HK-2 (cell line): Measurements from ENCODE around the gene HAUS8.
A peak's percentile ranks its signal among the peaks of the same experiment; 100 is the strongest.
"Not testable (repeated sequence)": the region's sequence is repeated elsewhere in the genome, so short reads cannot be mapped to it uniquely, and the experiment has no call there.

ENCODE experiments used
- DNase-seq: peaks from one replicate; pipeline ENCODE4 v3.0.0-alpha.2; 2018; ENCODE audit not compliant: unreplicated experiment

The HAUS8 gene

GRCh38 chr19:17101686-17102628 lies 26.7 kb upstream of the HAUS8 start:
- no peak for DNase-seq

GRCh38 chr19:17098326-17098725 lies 23.1 kb upstream of the HAUS8 start:
- DNase-seq: no peak

DNA sequence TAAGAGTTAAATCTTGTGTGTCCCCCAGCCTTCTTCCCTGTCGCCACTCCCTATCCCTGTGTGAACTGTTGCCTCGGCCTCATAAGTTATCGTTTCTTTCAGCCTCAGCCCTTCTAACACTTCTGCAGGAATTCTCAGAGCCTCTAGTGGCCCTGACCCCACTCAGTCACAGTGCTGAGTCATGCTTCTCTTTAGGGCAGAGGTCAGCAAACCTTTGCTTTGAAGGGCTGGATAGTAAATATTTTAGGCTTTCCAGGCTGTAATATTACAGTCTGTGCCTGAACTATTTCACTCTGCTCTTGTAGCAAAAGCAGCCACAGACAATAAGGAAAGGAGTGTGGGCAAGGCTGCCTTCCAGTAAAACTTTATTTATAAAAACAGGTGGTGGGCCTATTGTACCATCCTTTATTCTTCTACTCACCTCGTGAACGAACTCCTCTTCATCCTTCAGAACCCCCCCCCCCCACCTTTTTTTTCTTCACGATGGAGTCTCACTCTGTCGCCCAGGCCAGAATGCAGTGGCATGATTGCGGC lies 22.4 kb upstream of the HAUS8 start:
- DNase-seq: no peak

DNA sequence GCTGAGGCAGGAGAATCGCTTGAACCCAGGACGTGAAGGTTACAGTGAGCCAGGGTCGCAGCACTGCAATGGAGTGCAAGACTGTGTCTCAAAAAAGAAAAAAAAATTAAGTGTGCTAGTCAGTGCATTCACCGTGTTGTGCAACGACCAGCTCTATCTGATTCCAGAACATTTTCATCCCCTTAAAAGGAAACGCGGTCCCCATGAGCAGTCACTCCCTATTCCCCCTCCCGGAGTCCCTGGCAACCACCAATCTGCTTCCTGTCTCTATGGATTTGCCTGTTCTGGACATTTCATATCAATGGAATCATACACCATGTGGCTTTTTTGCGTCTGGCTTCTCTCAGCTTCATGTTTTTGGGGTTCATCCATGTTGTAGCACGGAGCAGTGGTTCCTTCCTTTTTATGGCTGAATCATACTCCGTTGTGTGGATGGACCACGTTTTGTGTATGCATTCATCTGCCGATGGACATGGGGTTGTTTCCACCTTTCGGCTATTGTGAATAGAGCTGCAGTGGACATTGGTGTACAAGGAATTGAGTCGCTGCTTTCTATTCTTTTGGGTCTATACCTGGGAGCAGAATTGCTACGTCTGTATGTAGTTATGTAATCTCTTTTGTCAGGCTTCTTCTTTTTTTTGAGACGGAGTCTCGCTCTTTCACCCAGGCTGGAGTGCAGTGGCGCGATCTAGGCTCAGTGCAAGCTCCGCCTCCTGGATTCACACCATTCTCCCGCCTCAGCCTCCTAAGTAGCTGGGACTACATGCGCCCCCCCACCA lies 20.1 kb upstream of the HAUS8 start:
- no peak for DNase-seq

DNA sequence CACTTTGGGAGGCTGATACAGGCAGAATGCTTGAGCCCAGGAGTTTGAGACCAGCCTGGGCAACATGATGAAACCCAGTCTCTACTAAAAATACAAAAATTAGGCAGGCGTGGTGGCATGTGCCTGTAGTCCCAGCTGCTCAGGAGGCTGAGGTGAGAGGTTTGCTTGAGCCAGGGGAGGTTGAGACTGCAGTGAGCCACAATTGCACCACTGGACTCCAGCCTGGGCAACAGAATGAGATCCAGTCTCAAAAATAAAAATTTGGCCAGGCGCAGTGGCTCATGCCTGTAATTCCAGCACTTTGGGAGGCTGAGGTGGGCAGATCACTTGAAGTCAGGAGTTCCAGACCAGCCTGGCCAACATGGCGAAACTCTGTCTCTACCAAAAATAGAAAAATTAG lies 19.4 kb upstream of the HAUS8 start:
- DNase-seq: not testable (repeated sequence)

DNA sequence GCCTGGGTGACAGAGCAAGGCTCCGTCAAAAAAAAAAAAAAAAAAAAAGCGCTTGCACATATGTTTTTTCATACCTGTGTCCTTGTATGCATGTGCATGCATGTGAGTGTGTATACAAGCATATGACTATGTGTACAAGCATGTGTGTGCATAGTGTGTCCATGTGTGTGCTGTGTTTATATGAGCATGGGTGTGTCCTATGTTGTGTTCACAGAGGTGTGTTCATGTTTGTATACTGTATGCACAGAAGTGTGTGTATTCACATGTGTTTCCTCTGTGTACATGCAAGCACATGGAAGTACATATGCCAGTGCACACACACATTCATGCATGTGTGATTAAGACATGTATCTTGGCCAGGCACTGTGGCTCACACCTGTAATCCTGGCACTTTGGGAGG lies 17.4 kb upstream of the HAUS8 start:
- no peak for DNase-seq

DNA sequence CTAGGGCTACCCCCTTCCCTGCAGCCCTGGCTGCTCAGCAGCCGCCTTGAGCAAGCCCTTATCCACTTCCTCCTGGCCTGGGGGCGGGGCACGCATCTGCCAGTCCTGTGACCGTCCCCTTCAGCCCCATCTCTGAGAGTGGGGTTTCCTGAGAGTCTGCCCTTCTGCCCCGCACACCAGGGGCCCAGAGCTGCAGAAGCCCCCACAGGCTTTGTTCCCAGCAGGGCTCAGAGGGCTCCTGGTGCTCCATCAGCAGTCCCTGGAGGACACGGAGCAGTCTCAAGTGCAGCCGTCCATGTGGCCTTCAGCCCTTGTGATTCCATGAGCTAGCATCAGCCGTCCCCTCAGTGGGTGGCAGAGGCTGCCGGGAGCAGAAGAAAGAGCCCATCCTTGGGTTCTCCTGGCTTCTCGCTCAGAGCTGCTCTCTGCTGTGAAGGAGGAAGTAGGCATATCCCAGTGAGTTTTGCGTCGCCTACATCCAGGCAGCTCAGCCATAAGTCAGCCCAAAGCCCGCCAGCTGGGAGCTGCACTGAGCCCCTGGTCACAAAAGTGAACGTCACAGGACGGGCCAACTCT lies 16.6 kb upstream of the HAUS8 start:
- no peak for DNase-seq

DNA sequence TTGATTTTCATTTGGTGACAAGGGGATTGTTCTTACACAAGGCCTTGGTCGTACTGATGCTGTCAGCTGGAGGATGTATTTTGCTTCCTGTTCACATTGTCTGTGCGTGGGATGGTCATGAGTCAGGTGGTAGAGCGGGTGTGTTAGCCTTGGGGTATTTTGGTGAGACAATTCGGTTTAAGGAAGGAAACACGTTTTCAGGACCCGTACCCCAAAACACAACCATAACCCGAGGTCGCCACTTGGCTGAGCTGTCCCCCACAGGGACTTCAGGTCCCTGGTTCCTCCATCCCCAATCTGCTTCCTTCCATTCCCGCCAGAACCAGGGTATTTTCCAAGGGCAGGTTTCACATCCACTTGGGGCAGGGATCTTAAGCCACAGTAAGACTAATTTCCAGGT lies 15.3 kb upstream of the HAUS8 start:
- DNase-seq: no peak

- DNase-seq: no peak
Observed at GRCh38 chr19:17088552-17088951, 13.3 kb upstream of the HAUS8 start.

DNA sequence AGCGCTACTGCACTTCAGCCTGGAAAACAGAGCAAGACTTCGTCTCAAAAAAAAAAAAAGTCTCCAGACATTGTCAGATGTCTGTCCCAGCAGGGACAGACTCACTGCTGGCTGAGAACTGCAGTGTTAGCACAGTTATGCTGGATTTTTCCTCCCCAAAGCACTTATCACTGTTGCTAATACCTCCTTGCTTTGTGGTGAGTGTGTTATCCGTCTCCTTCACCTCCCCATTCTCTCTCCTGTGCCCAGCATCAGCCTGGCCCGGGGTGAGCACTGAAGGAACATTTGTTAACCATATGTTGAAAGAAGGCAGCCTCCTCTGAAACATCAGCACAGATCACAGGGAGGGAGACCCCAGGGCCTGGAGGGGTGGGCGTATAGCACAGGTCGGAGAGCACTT lies 11.6 kb upstream of the HAUS8 start:
- no peak for DNase-seq

- DNase-seq: no peak
Observed at GRCh38 chr19:17086120-17086519, 10.9 kb upstream of the HAUS8 start.

DNA sequence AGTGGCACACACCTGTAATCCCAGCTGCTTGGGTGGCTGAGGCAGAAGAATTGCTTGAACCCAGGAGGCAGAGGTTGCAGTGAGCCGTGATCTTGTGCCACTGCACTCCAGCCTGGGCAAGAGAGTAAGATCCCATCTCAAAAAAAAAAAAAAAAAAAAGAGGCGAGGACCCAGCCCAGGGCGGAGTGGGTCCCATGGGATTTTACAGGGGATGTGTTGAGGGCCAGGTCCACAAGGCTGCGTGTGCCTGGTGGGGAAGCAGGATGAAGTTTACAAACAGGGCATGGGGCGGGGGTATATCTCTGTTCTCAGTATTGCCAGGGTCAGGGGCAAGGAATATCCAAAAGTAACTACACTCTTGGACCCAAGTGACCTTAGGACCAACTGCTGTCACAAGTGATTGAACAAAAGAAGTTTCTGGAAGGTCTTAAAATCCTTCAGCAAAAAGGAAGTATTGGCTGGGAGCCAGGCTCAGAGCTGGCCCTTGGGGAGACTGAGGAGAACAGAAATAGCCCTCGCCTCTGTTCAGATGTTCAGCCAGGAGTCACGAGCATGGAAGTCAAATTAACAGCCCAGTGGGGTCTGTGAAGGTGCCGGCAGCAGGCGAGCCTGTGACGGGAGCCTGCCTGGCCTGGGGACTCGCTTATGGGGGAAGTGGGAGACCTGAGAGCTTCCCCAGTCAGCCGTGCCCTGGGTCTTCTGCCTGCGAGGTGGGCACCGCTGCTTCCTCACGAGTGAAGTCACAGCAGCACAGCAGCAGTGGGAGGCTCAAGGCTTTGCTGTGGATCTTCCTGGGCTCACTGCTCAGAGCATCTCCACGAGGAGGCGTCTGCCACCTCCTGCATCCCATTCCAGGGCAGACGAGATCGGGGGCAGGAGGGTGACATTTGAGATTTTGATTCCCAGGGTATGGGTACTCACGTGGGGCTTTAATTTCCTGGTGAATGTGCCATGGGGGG lies 6.7 kb upstream of the HAUS8 start:
- DNase-seq: no peak

DNA sequence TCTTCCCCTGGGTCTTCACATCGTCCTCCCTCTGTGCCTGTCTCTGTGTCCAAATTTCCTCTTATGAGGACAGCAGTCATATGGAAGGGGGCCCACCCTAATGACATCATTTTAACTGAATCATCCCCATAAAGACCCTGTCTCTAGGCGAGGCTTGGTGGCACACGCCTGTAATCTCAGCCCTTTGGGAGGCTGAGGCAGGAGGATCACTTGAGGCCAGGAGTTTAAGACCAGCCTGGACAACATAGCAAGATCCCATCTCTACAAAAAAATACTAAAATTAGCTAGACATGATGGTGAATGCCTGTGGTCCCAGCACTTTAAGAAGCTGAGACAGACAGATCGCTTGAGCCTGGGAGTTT lies 5.2 kb upstream of the HAUS8 start:
- DNase-seq: no peak

- DNase-seq: peak; percentile 84
Observed at GRCh38 chr19:17079710-17080439, 4.6 kb upstream of the HAUS8 start.

DNA sequence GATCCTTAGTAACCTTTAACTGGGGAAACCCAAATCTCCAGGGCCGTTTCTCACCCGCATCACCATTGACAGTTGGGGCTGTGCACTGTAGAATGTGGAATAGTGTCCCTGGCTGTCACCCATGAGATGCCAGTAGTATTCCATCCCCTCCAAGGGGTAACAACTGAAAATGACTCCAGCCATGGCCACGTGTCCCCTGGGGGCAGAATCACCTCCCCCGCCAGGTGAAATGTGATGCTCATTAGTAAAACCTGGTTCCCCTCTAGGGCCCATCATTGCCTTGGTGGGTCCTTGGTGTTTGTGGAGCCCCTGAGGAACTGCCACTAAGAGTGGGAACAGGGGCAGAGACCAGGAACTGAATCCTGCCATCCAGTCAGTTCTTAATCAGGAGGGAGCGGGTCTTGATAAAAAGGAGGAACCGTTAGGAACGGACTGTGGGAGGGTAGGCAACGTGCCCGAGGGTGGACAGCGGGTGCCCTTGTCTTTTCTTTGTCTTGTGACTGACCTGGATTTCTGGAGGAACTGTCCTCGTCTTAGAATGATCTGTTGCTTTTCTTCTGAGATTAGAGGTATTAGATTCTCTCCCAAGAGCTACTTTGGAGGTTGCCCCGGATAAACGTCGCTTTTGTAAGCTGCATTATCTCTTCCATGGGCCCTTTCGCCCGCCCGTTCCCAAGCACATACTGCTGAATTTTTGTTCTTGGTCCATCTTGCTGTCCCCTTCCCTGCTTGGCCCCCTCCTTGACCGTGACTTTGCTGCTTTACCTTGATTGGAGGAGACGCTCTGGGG lies 3.9 kb upstream of the HAUS8 start:
- no peak for DNase-seq

DNA sequence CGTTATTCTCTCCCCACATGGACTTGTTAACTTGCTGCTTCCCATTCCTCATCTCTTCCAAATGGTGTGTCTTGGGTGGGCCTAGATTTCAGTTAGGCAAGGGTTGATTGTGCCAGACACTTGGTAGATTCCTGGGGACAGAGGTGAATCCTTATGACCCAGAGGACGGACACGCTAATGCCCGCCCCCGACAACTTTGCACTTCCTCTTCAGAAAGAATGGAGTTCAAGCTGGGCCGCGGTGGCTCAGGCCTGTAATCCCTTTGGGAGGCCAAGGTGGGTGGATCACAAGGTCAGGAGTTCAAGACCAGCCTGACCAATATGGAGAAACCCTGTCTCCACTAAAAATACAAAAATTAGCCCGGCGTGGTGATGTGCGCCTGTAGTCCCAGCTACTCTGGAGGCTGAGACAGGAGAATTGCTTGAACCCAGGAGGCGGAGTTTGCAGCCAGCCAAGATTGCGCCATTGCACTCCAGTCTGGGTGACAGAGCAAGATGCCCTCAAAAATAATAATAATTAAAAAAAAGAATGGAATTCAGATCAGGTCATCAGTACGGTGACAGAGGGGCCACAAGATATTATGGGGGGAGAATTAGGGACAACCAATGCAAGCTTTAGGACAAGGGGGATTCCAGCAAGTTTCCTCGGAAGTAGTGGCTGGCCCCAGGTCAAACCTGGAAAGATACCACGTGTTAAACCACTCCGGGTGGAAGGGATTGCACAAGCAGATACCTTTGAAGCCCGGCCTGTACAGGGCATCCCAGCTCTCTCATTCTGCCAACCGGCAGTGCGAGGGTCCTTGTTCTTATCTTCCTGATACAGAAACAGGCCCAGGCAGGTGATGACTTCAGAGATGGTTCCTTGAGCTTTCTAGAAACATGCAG lies 3.0 kb upstream of the HAUS8 start:
- DNase-seq: no peak

DNA sequence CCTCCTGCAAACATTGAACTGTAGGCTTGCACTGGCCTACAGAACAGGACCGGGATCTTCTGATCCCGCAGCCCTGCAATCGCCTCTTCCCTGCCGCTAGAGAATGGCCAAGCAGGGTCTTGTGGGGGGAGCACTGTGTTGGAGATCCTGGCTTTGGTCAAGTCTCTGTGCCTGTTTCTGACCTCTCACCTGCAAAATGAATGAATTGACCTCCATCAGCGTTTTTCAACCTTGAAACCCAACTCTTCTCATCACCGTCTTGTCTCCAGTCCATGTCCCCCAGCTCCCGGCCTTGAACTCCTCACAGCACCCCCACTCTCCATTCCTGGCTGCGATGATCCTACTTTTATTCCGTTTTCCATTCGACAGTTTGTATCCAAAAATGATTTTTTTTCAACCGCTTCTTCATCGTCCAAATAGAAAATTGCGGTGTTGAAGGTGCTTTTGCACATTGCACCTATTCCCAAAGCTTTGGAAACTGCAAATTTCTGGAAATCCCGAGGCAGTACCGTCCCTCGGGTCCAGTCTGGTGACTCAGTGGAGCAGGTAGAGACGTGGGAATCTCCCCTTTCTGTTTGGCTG lies 2.3 kb upstream of the HAUS8 start:
- no peak for DNase-seq

- DNase-seq: no peak
Observed at GRCh38 chr19:17076543-17076991, 1.3 kb upstream of the HAUS8 start.
